Neuronal stem cell (in vitro differentiated cells): ENCODE results near the gene PAF1.

Experiments
- DNase-seq: peaks from one replicate; pipeline ENCODE4 v3.0.0-alpha.2; 2013; ENCODE audit warnings: low spot score
- H2AFZ ChIP-seq: one replicate; pipeline ENCODE4 v1.6.1; 2013; ENCODE audit warnings: mild to moderate bottlenecking, low read length, inconsistent platforms
- H2AK5ac ChIP-seq: 2 replicates; pipeline ENCODE4 v1.6.1; 2013; ENCODE audit warnings: low read depth, mild to moderate bottlenecking, inconsistent platforms, low read length, moderate library complexity, mixed read lengths
- H2BK120ac ChIP-seq: 2 replicates; pipeline ENCODE4 v1.6.1; 2013; ENCODE audit warnings: low read depth, mild to moderate bottlenecking, inconsistent platforms, low read length, moderate library complexity, mixed read lengths
- H2BK12ac ChIP-seq: one replicate; pipeline ENCODE4 v1.6.1; 2013; ENCODE audit warnings: low read length, inconsistent platforms
- H2BK15ac ChIP-seq: 2 replicates; pipeline ENCODE4 v1.6.1; 2013; ENCODE audit warnings: mild to moderate bottlenecking, low read length, inconsistent platforms, mixed read lengths
- H2BK5ac ChIP-seq: one replicate; pipeline ENCODE4 v1.6.1; 2013; ENCODE audit warnings: inconsistent platforms, mild to moderate bottlenecking, low read length, moderate library complexity
- H3K14ac ChIP-seq: one replicate; pipeline ENCODE4 v1.6.1; 2013; ENCODE audit warnings: low read length, inconsistent platforms
- H3K18ac ChIP-seq: 2 replicates; pipeline ENCODE4 v1.6.1; 2013; ENCODE audit warnings: low read length, inconsistent platforms
- H3K23ac ChIP-seq: 2 replicates; pipeline ENCODE4 v1.6.1; 2013; ENCODE audit warnings: low read depth, mild to moderate bottlenecking, mixed read lengths, low read length, inconsistent platforms; ENCODE audit not compliant: poor library complexity
- H3K27ac ChIP-seq: replicated peaks from 3 replicates; pipeline ENCODE4 v1.5.1; 2013; ENCODE audit warnings: low read length, inconsistent platforms
- H3K27me3 ChIP-seq, 3 experiments: 2 replicates each; pipeline ENCODE4 v1.6.1; 2013; ENCODE audit warnings: low read length in 3 of 3, mild to moderate bottlenecking in 2 of 3, inconsistent platforms in 1 of 3, low read depth in 1 of 3, mixed read lengths in 1 of 3, moderate library complexity in 1 of 3; ENCODE audit not compliant: control insufficient read depth in 3 of 3, insufficient read depth in 3 of 3
- H3K36me3 ChIP-seq, 2 donors: replicated peaks in 1 of 2; 2 replicates each; pipeline ENCODE4 v1.6.1; 2013; ENCODE audit warnings: low read length in 2 of 2; ENCODE audit not compliant: control insufficient read depth in 2 of 2, insufficient read depth in 2 of 2
- H3K4ac ChIP-seq: 2 replicates; pipeline ENCODE4 v1.6.1; 2013; ENCODE audit warnings: inconsistent platforms, mild to moderate bottlenecking, low read length, moderate library complexity
- H3K4me1 ChIP-seq, 2 donors: 1 replicate in 1 of 2; 2 replicates in 1 of 2; pipeline ENCODE4 v1.6.1; 2013; ENCODE audit warnings: low read length in 2 of 2, low read depth in 1 of 2; ENCODE audit not compliant: control insufficient read depth in 2 of 2, insufficient read depth in 1 of 2
- H3K4me2 ChIP-seq: one replicate; pipeline ENCODE4 v1.6.1; 2013; ENCODE audit warnings: mild to moderate bottlenecking, low read length, inconsistent platforms; ENCODE audit not compliant: insufficient read depth, poor library complexity, severe bottlenecking
- H3K4me3 ChIP-seq, 2 donors: 2 replicates each; pipeline ENCODE4 v1.5.1; 2013; ENCODE audit warnings: low read length in 2 of 2, mild to moderate bottlenecking in 2 of 2, inconsistent platforms in 1 of 2, moderate library complexity in 1 of 2
- H3K79me1 ChIP-seq: one replicate; pipeline ENCODE4 v1.6.1; 2013; ENCODE audit warnings: low read depth, mild to moderate bottlenecking, inconsistent platforms, low read length, moderate library complexity
- H3K9ac ChIP-seq: one replicate; pipeline ENCODE4 v1.6.1; 2013; ENCODE audit warnings: mild to moderate bottlenecking, low read depth, low read length, inconsistent platforms; ENCODE audit not compliant: poor library complexity
- H3K9me3 ChIP-seq, 2 donors: replicated peaks in 1 of 2; 2 replicates each; pipeline versions ENCODE3 to v1.6.1; 2013; ENCODE audit warnings: low read length in 2 of 2, mild to moderate bottlenecking in 2 of 2, inconsistent platforms in 1 of 2, low read depth in 1 of 2, mixed read lengths in 1 of 2, moderate library complexity in 1 of 2; ENCODE audit not compliant: control insufficient read depth in 2 of 2, insufficient read depth in 1 of 2
- H4K8ac ChIP-seq: one replicate; pipeline ENCODE4 v1.6.1; 2013; ENCODE audit warnings: low read depth, mild to moderate bottlenecking, inconsistent platforms, low read length, moderate library complexity
- H4K91ac ChIP-seq: one replicate; pipeline ENCODE4 v1.6.1; 2013; ENCODE audit warnings: low read length, low read depth, mild to moderate bottlenecking, inconsistent platforms; ENCODE audit not compliant: poor library complexity
- WGBS, 2 donors: extraction: QIAGEN DNeasy Blood & Tissue Kit; methylation state at CpG; one replicate each; pipeline ENCODE4 v1.1.7; 2013; ENCODE audit warnings: missing lambda C conversion rate in 2 of 2, mixed read lengths in 1 of 2; ENCODE audit not compliant: insufficient read length in 2 of 2, insufficient replicate concordance in 1 of 2; ENCODE audit errors: extremely low coverage in 2 of 2; 5-methylcytosine and 5-hydroxymethylcytosine counted together

PAF1 gene

GRCh38 chr19:39384839-39385568 lies 5.9 kb downstream of the PAF1 start:
- peaks cover 74 to 99% of the 10 kb centered on the region in 2 donors for H3K36me3 ChIP-seq
- H3K4ac ChIP-seq, result no peak overlapping the region
- H2AFZ ChIP-seq, result no peak overlapping the region
- peaks cover 4% of the 10 kb centered on the region for H3K79me1 ChIP-seq
- no peak for DNase-seq
- H3K4me3 ChIP-seq, result no peak overlapping the region
- H2AK5ac ChIP-seq, result no peak overlapping the region
- H3K18ac ChIP-seq, result no peak overlapping the region
- H2BK15ac ChIP-seq, result no peak overlapping the region
- H3K27me3 ChIP-seq, result no peaks in the 10 kb centered on the region
- no peak overlapping the region for H2BK5ac ChIP-seq
- no peak overlapping the region for H2BK120ac ChIP-seq
- H3K23ac ChIP-seq, result no peak overlapping the region
- no peak overlapping the region for H3K27ac ChIP-seq
- H4K8ac ChIP-seq, result no peak overlapping the region
- no peak overlapping the region for H3K4me2 ChIP-seq
- no peak overlapping the region for H4K91ac ChIP-seq
- no peaks in the 10 kb centered on the region for H3K9me3 ChIP-seq
- H3K9ac ChIP-seq, result no peak overlapping the region
- no peak overlapping the region for H3K14ac ChIP-seq
- WGBS, 2 donors, result no CpG with 5 or more reads among the region's 9 CpGs
- H3K4me1 ChIP-seq, result peaks cover 0 to 4% of the 10 kb centered on the region in 2 donors
- H2BK12ac ChIP-seq, result no peak overlapping the region

GRCh38 chr19:39382991-39383828 lies 7.7 kb downstream of the PAF1 start:
- Histone ChIP-seq H3K9me3 (no peaks in the 10 kb centered on the region), H3K18ac (no peak overlapping the region), H4K91ac (no peak overlapping the region), H2BK5ac (no peak overlapping the region), H3K27ac (no peak overlapping the region), H3K14ac (no peak overlapping the region), H3K4me1 (no peaks in the 10 kb centered on the region), H2BK15ac (no peak overlapping the region), H3K4ac (no peak overlapping the region), H2AK5ac (no peak overlapping the region), H4K8ac (no peak overlapping the region), H3K9ac (no peak overlapping the region), H3K23ac (no peak overlapping the region), H3K4me2 (no peak overlapping the region), H2AFZ (no peak overlapping the region), H3K36me3 (peaks cover 72 to 100% of the 10 kb centered on the region in 2 donors), H3K4me3 (no peak overlapping the region), H2BK120ac (no peak overlapping the region), H2BK12ac (no peak overlapping the region), H3K27me3 (no peaks in the 10 kb centered on the region), H3K79me1 (no peaks in the 10 kb centered on the region)
- WGBS, 2 donors, result no CpG with 5 or more reads among the region's 18 CpGs
- no peak for DNase-seq

GRCh38 chr19:39381910-39382611 lies 8.8 kb downstream of the PAF1 start:
- Histone ChIP-seq H3K36me3 (peaks cover 78 to 100% of the 10 kb centered on the region in 2 donors), H3K9ac (no peak overlapping the region), H3K4ac (no peak overlapping the region), H3K9me3 (no peaks in the 10 kb centered on the region), H2BK120ac (no peak overlapping the region), H2BK5ac (no peak overlapping the region), H4K8ac (no peak overlapping the region), H3K23ac (no peak overlapping the region), H3K4me2 (no peak overlapping the region), H2AFZ (no peak overlapping the region), H3K4me3 (no peak overlapping the region), H4K91ac (no peak overlapping the region), H3K79me1 (no peaks in the 10 kb centered on the region), H2AK5ac (no peak overlapping the region), H3K18ac (no peak overlapping the region), H2BK12ac (no peak overlapping the region), H3K14ac (no peak overlapping the region), H2BK15ac (no peak overlapping the region), H3K27ac (no peak overlapping the region), H3K27me3 (no peaks in the 10 kb centered on the region), H3K4me1 (no peaks in the 10 kb centered on the region)
- DNase-seq, result no peak
- no CpG with 5 or more reads among the region's 10 CpGs for WGBS, 2 donors
